ENCODE results near the gene ERAL1.
"Not testable (repeated sequence)": the region's sequence is repeated elsewhere in the genome, so short reads cannot be mapped to it uniquely, and the experiment has no call there.

ERAL1 gene

GRCh38 chr17:28898527-28898955 lies 43.7 kb downstream of the ERAL1 start:
- no peak for DNase-seq (ENCODE audit: low read depth in 2 of 2)

- DNase-seq (ENCODE audit: low read depth in 2 of 2): no peak
These were observed 44.5 kb downstream of the ERAL1 start for GRCh38 chr17:28899212-28899815.

- DNase-seq (ENCODE audit: low read depth in 2 of 2): no peak
These were observed 46.3 kb downstream of the ERAL1 start for GRCh38 chr17:28900986-28901726.

GRCh38 chr17:28901866-28902818 lies 47.3 kb downstream of the ERAL1 start:
- peak in 1 of 2 donors; percentile 34 for DNase-seq (ENCODE audit: low read depth in 2 of 2)

GRCh38 chr17:28902819-28903545 lies 48.2 kb downstream of the ERAL1 start, which contains the start of gene DHRS13:
DHRS13 (minus strand) TSS chr17:28903079; CDS start chr17:28902944, 135 bp downstream.
- DNase-seq (ENCODE audit: low read depth in 2 of 2): peak; percentile 87 to 94

- not testable (repeated sequence) for DNase-seq (ENCODE audit: low read depth in 2 of 2)
These were observed 48.7 kb downstream of the ERAL1 start for GRCh38 chr17:28903546-28903841.

- no peak for DNase-seq (ENCODE audit: low read depth in 2 of 2)
These were observed 50.0 kb downstream of the ERAL1 start for GRCh38 chr17:28904800-28905199.

GRCh38 chr17:28906276-28906675 lies 51.5 kb downstream of the ERAL1 start:
- no peak for DNase-seq (ENCODE audit: low read depth in 2 of 2)

DNA sequence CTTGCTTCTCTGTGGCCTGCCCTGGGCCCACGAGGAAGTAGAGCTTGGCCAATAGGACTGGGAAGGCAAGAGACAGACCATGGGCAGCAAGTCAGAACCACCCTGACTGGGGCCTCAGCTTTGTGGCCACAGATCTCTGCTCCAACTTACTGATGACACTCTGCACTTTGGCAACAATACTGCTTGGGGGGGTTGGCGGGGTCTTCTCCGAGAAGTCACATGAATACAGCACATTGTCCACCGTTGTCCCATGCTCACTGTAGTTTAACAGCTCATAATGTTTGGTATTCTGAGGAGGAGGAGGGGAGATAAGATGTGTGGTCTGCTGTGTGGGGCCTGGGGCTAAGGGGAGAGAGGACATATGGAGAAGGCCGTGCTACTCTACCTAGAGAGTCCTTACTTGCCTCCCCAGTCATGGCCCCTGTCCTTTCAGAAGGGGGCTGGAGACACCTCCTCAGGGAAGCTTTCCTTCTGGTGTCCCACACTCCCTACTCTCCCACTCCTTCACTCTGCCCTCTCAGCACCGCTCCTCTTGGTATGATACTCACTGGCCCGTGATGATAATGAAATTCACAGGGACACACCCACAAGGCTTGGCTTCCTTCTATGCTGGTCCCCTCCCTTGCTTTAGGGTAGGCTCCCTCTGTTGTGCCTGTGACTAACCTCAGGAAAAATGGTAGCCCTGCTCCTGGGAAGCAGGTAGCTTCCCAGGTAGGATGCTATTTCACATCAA lies 52.1 kb downstream of the ERAL1 start:
- no peak for DNase-seq (ENCODE audit: low read depth in 2 of 2)

GRCh38 chr17:28907709-28908475 lies 53.1 kb downstream of the ERAL1 start:
- DNase-seq (ENCODE audit: low read depth in 2 of 2): no peak

DNA sequence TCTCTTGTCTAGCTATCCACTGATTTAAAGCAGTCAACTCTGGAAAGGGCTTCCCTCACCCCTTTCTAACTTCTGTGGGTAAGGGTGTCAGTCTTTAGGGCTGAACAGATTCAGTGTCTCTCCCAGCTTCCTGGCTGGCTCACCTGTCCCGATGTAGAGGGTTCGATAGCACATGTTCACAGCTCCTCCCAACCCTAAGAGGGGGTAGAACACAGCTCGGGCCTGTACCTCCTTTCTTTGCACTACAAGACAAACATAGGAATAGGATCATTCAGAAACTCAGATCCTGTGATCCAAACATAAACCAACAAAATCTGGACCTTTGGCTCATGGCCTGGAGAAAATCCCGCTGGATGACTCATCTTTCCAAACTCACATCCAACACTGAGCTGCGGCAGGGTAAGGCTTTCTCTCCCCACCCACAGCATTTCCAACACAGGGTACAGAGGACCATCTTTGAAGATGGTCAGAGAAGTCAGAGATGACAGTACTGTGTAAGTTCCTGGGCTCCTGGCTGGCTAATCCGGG lies 53.9 kb downstream of the ERAL1 start:
- no peak for DNase-seq (ENCODE audit: low read depth in 2 of 2)

GRCh38 chr17:28910534-28910933 lies 55.7 kb downstream of the ERAL1 start:
- no peak for DNase-seq (ENCODE audit: low read depth in 2 of 2)

Data from stimulated activated CD8-positive, alpha-beta memory T cell treated with anti-CD3 and anti-CD28 coated beads, Interleukin-2, amount 100 ng/mL, for 48 hours (primary cell).